SK-N-SH treated with all-trans-retinoic acid at 6 μM for 48 hours (cell line): ENCODE data around the gene CYP27B1.

Experiments
- ARNTL ChIP-seq: fragments of 450-650 bp; formaldehyde crosslinking; IDR thresholded peaks from 2 replicates; pipeline ENCODE4 v1.5.0; 2020; ENCODE audit warnings: low read depth, mild to moderate bottlenecking, moderate library complexity, borderline replicate concordance
- CSDC2 ChIP-seq: fragments of 250-450 bp; sonication (Bioruptor Pico); IDR thresholded peaks from 2 replicates; pipeline ENCODE4 v1.5.0; 2020; ENCODE audit warnings: mild to moderate bottlenecking, moderate library complexity
- ESRRG ChIP-seq: fragments of 250-450 bp; sonication (Bioruptor Pico); IDR thresholded peaks from 2 replicates; pipeline ENCODE4 v1.6.1; 2021; ENCODE audit warnings: mild to moderate bottlenecking
- GLIS3 ChIP-seq: fragments of 250-450 bp; sonication (Bioruptor Pico); IDR thresholded peaks from 2 replicates; pipeline ENCODE4 v1.5.0; 2020; ENCODE audit warnings: mild to moderate bottlenecking, moderate library complexity
- ISL1 ChIP-seq: fragments of 250-450 bp; sonication (Bioruptor Pico); IDR thresholded peaks from 2 replicates; pipeline ENCODE4 v2.1.2; 2022; ENCODE audit warnings: mild to moderate bottlenecking, moderate library complexity
- RARB ChIP-seq: fragments of 250-450 bp; sonication (Bioruptor Pico); IDR thresholded peaks from 2 replicates; pipeline ENCODE4 v1.8.0; 2021; ENCODE audit warnings: mild to moderate bottlenecking, moderate library complexity
- TCF4 ChIP-seq: fragments of 250-450 bp; sonication (Bioruptor Pico); IDR thresholded peaks from 2 replicates; pipeline ENCODE4 v1.8.0; 2021; ENCODE audit warnings: mild to moderate bottlenecking, moderate library complexity, borderline replicate concordance
- TOX ChIP-seq: fragments of 250-450 bp; sonication (Bioruptor Pico); IDR thresholded peaks from 2 replicates; pipeline ENCODE4 v1.8.0; 2021; ENCODE audit warnings: mild to moderate bottlenecking, moderate library complexity, borderline replicate concordance
- ZFP3 ChIP-seq: fragments of 250-450 bp; sonication (Bioruptor Pico); IDR thresholded peaks from 2 replicates; pipeline ENCODE4 v1.5.0; 2020; ENCODE audit warnings: mild to moderate bottlenecking, moderate library complexity
- ZNF565 ChIP-seq: fragments of 450-650 bp; formaldehyde crosslinking; conservative IDR thresholded peaks from 2 replicates; pipeline ENCODE4 v1.5.0; 2020; ENCODE audit warnings: low read depth, mild to moderate bottlenecking, moderate library complexity
- ZNF70 ChIP-seq: fragments of 450-650 bp; formaldehyde crosslinking; IDR thresholded peaks from 2 replicates; pipeline ENCODE4 v1.5.0; 2020; ENCODE audit warnings: mild to moderate bottlenecking, moderate library complexity
- TF ChIP-seq, protein P1 (sequence below): fragments of 250-450 bp; sonication (Bioruptor Pico); IDR thresholded peaks from 2 replicates; pipeline ENCODE4 v1.5.1; 2020; ENCODE audit warnings: low read depth, mild to moderate bottlenecking, moderate library complexity
- TF ChIP-seq, protein P2 (sequence below): fragments of 250-450 bp; sonication (Bioruptor Pico); IDR thresholded peaks from 2 replicates; pipeline ENCODE4 v1.8.0; 2021; ENCODE audit warnings: low read depth, mild to moderate bottlenecking, moderate library complexity, borderline replicate concordance

DNA sequence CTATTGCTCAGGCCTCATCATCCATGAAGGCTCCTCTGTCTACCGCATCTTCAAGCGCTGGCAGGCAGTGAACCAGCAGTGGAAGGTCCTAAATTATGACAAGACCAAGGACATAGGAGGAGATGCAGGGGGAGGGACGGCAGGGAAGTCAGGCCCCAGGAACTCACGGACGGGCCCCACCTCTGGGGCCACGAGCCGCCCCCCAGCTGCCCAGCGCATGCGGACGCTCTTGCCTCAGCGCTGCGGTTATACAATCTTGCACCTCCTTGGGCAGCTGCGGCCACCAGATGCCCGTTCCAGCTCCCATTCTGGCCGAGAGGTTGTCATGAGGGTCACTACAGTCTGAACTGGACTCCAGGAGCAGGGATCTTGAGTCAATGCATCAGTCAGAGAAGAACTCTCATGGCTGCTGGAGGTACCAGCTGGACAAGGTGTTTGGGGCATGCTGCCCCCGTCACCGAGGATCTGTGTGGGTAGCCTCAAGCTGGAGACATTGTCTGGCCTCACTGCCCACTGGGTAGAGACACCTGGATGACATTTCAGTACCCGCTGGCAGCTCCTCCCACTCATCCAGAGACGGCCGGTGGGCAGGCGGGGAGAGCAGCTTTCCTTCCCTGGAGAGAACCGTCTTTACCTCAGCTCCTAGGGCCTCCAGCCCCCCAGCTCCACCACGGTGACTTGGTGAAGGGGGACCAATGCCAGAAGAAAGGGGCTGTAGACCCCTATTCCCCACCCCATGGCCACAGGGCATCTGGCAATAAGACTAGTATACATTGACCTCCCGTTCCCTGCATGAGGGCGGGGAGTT is 8.1 kb downstream of the CYP27B1 start:
- no peak for TF ChIP-seq ZNF565 (CRISPR knock-in tag)
- TF ChIP-seq TOX (CRISPR knock-in tag) = no peak
- no peak for TF ChIP-seq ZFP3 (CRISPR knock-in tag)
- TF ChIP-seq, protein P1, sequence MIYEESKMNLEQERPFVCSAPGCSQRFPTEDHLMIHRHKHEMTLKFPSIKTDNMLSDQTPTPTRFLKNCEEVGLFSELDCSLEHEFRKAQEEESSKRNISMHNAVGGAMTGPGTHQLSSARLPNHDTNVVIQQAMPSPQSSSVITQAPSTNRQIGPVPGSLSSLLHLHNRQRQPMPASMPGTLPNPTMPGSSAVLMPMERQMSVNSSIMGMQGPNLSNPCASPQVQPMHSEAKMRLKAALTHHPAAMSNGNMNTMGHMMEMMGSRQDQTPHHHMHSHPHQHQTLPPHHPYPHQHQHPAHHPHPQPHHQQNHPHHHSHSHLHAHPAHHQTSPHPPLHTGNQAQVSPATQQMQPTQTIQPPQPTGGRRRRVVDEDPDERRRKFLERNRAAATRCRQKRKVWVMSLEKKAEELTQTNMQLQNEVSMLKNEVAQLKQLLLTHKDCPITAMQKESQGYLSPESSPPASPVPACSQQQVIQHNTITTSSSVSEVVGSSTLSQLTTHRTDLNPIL (CRISPR knock-in tag) = no peak
- no peak for TF ChIP-seq ARNTL (CRISPR knock-in tag)
- TF ChIP-seq ISL1 = no peak
- TF ChIP-seq TCF4 (CRISPR knock-in tag) = no peak
- no peak for TF ChIP-seq ESRRG (CRISPR knock-in tag)
- TF ChIP-seq, protein P2, sequence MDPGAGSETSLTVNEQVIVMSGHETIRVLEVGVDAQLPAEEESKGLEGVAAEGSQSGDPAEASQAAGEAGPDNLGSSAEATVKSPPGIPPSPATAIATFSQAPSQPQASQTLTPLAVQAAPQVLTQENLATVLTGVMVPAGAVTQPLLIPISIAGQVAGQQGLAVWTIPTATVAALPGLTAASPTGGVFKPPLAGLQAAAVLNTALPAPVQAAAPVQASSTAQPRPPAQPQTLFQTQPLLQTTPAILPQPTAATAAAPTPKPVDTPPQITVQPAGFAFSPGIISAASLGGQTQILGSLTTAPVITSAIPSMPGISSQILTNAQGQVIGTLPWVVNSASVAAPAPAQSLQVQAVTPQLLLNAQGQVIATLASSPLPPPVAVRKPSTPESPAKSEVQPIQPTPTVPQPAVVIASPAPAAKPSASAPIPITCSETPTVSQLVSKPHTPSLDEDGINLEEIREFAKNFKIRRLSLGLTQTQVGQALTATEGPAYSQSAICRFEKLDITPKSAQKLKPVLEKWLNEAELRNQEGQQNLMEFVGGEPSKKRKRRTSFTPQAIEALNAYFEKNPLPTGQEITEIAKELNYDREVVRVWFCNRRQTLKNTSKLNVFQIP (CRISPR knock-in tag) = no peak
- TF ChIP-seq RARB (CRISPR knock-in tag) = no peak
- no peak for TF ChIP-seq GLIS3 (CRISPR knock-in tag)
- TF ChIP-seq CSDC2 (CRISPR knock-in tag) = no peak
- no peak for TF ChIP-seq ZNF70 (CRISPR knock-in tag)
